Liver (tissue), 9 donors: ENCODE data around the gene CTNNBL1. TPM values are rescaled to one million over a fixed set of nuclear protein-coding genes. Genes with fewer than 3 reads are reported as not detected.

Experiments
- DNase-seq: peaks from one replicate; pipeline ENCODE4 v3.0.0-alpha.2; 2017; ENCODE audit warnings: low spot score
- H3K27ac ChIP-seq, 2 donors: one replicate each; pipeline ENCODE4 v1.7.0; 2013; ENCODE audit warnings: inconsistent platforms in 2 of 2, low read length in 2 of 2, control low read depth in 1 of 2, low read depth in 1 of 2, mild to moderate bottlenecking in 1 of 2
- H3K27me3 ChIP-seq, 4 donors: one replicate each; pipeline versions ENCODE4 v1.6.1 to v1.7.0; 2013; ENCODE audit warnings: low read length in 3 of 4, inconsistent platforms in 1 of 4, mild to moderate bottlenecking in 1 of 4, moderate library complexity in 1 of 4; ENCODE audit not compliant: control insufficient read depth in 4 of 4, insufficient read depth in 4 of 4
- H3K36me3 ChIP-seq, 4 donors: one replicate each; pipeline versions ENCODE4 v1.6.1 to v1.7.0; 2013; ENCODE audit warnings: low read length in 3 of 4, mild to moderate bottlenecking in 3 of 4, low read depth in 1 of 4, moderate library complexity in 1 of 4; ENCODE audit not compliant: control insufficient read depth in 4 of 4, insufficient read depth in 3 of 4
- H3K4me1 ChIP-seq, 4 donors: one replicate each; pipeline versions ENCODE4 v1.6.1 to v1.7.0; 2013; ENCODE audit warnings: low read length in 3 of 4, mild to moderate bottlenecking in 3 of 4, moderate library complexity in 1 of 4; ENCODE audit not compliant: control insufficient read depth in 4 of 4, insufficient read depth in 4 of 4
- H3K4me3 ChIP-seq, 3 donors: one replicate each; pipeline versions ENCODE4 v1.6.1 to v1.7.0; 2013; ENCODE audit warnings: low read length in 3 of 3, control low read depth in 1 of 3, low read depth in 1 of 3, mild to moderate bottlenecking in 1 of 3
- H3K9ac ChIP-seq, 2 donors: one replicate each; pipeline ENCODE4 v1.7.0; 2013; ENCODE audit warnings: low read length in 2 of 2, mild to moderate bottlenecking in 2 of 2, moderate library complexity in 2 of 2, control low read depth in 1 of 2, low read depth in 1 of 2
- H3K9me3 ChIP-seq, 4 donors: one replicate each; pipeline versions ENCODE4 v1.6.1 to v1.7.0; 2013; ENCODE audit warnings: low read length in 3 of 4; ENCODE audit not compliant: control insufficient read depth in 4 of 4
- EGR1 ChIP-seq, 2 donors: IDR thresholded peaks; 2 replicates each; pipeline ENCODE4 v1.6.1; 2016 to 2018; ENCODE audit warnings: antibody characterized with exemption in 2 of 2, low read depth in 2 of 2
- FOXA2 ChIP-seq: IDR thresholded peaks from 2 replicates; pipeline ENCODE4 v1.6.1; 2016; ENCODE audit warnings: antibody characterized with exemption
- HNF4A ChIP-seq, 2 donors: conservative IDR thresholded peaks; 2 replicates each; pipeline ENCODE4 v1.6.1; 2016; ENCODE audit warnings: antibody characterized with exemption in 2 of 2, mild to moderate bottlenecking in 2 of 2
- HNF4G ChIP-seq: IDR thresholded peaks from 2 replicates; pipeline ENCODE4 v1.6.1; 2016; ENCODE audit warnings: antibody characterized with exemption
- JUND ChIP-seq, 2 donors: IDR thresholded peaks; 2 replicates each; pipeline ENCODE4 v1.6.1; 2016; ENCODE audit warnings: antibody characterized with exemption in 2 of 2
- NR2F2 ChIP-seq: IDR thresholded peaks from 2 replicates; pipeline ENCODE4 v1.6.1; 2016; ENCODE audit warnings: antibody characterized with exemption
- RXRA ChIP-seq, 2 donors: IDR thresholded peaks; 2 replicates each; pipeline ENCODE4 v1.6.1; 2017 to 2018; ENCODE audit warnings: antibody characterized with exemption in 2 of 2, mild to moderate bottlenecking in 1 of 2
- SP1 ChIP-seq: IDR thresholded peaks from 2 replicates; pipeline ENCODE4 v1.6.1; 2018; ENCODE audit warnings: antibody characterized with exemption, mild to moderate bottlenecking
- TAF1 ChIP-seq: conservative IDR thresholded peaks from 2 replicates; pipeline ENCODE4 v1.6.1; 2016; ENCODE audit warnings: antibody characterized with exemption, mild to moderate bottlenecking
- YY1 ChIP-seq: IDR thresholded peaks from 2 replicates; pipeline ENCODE4 v1.6.1; 2016; ENCODE audit warnings: antibody characterized with exemption, mild to moderate bottlenecking
- WGBS: extraction: QIAGEN DNeasy Blood & Tissue Kit; methylation state at CpG from one replicate; pipeline ENCODE4 v1.1.7; 2013; 5-methylcytosine and 5-hydroxymethylcytosine counted together
- polyA plus RNA-seq, 2 donors: library from polyadenylated mRNA; stranded (reverse) in 1 of 2; unstranded in 1 of 2; fragments of 200-250 nt in 1 of 2; fragments of >200 nt in 1 of 2; fragmentation: Nextera tagmentation in 1 of 2; extraction: Ambion mirVana in 1 of 2; gene quantifications; one replicate each; pipeline versions ENCODE4 v1.2.1 to v1.2.3, GENCODE V29; 2013 to 2015
- total RNA-seq, 2 donors: library from RNA; depleted of rRNA; stranded (reverse); fragments of >200 nt; gene quantifications; one replicate each; pipeline ENCODE4 v1.2.3, GENCODE V29; 2014
- TF ChIP-seq, protein P1 (sequence below): fragments of 150-350 bp; IDR thresholded peaks from 2 replicates; pipeline ENCODE4 v1.5.1; 2017; ENCODE audit warnings: improper control_type of control experiment, low read depth, low read length; ENCODE audit not compliant: missing input control
- TF ChIP-seq, protein P2 (sequence below): IDR thresholded peaks from 2 replicates; pipeline ENCODE4 v1.6.1; 2016; ENCODE audit warnings: antibody characterized with exemption
- TF ChIP-seq, protein P3 (sequence below): IDR thresholded peaks from 2 replicates; pipeline ENCODE4 v1.6.1; 2016; ENCODE audit warnings: antibody characterized with exemption, mild to moderate bottlenecking
- donor health status: healthy.
- donor health status: healthy.
- donor health status: healthy.
- donor health status: healthy.
- donor health status: healthy.

Gene CTNNBL1
- total and polyA plus RNA-seq, 4 donors: 18.3 to 25.4 (median 20.3) TPM

DNA sequence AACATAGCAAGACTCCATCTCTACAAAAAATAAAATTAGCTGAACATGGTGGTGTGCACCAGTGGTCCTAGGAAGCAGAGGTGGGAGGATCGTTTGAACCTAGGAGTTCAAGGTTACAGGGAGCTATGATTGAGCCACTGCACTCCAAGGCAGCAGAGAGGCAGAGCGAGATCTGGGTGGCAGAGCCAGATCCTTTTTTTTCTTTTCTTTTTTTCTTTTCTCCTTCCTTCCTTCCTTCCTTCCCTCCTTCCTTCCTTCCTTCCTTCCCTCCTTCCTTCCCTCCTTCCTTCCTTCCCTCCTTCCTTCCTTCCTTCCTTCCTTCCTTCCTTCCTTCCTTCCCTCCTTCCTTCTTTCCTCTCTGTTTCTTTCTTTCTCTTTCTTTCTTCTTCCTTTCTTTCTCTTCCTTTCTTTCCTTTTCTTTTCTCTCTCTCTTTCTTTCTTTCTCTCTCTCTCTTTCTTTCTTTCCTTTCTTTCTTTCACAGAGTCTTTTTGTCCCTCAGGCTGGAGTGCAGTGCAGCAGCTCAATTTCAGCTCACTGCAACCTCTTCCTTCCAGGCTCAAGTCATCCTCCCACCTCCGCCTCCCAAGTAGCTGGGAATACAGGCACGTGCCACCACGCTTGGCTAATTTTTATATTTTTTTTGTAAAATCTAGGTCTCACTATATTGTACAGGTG lies 199.9 kb downstream of the CTNNBL1 start:
- no peak for DNase-seq
- no peak overlapping the region for H3K27ac ChIP-seq
- no peaks in the 10 kb centered on the region for H3K9me3 ChIP-seq
- 84% methylated on average over 5 of the region's 5 CpGs for WGBS
- H3K36me3 ChIP-seq: no peaks in the 10 kb centered on the region
- no peaks in the 10 kb centered on the region for H3K27me3 ChIP-seq
- no peak overlapping the region for H3K4me3 ChIP-seq
- TF ChIP-seq FOXA2: no peak
- TF ChIP-seq, protein P1, sequence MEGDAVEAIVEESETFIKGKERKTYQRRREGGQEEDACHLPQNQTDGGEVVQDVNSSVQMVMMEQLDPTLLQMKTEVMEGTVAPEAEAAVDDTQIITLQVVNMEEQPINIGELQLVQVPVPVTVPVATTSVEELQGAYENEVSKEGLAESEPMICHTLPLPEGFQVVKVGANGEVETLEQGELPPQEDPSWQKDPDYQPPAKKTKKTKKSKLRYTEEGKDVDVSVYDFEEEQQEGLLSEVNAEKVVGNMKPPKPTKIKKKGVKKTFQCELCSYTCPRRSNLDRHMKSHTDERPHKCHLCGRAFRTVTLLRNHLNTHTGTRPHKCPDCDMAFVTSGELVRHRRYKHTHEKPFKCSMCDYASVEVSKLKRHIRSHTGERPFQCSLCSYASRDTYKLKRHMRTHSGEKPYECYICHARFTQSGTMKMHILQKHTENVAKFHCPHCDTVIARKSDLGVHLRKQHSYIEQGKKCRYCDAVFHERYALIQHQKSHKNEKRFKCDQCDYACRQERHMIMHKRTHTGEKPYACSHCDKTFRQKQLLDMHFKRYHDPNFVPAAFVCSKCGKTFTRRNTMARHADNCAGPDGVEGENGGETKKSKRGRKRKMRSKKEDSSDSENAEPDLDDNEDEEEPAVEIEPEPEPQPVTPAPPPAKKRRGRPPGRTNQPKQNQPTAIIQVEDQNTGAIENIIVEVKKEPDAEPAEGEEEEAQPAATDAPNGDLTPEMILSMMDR: no peak
- TF ChIP-seq YY1: no peak
- TF ChIP-seq SP1: no peak
- no peak for TF ChIP-seq HNF4A (conservative IDR thresholded peaks at IDR 0.05)
- TF ChIP-seq, protein P2, sequence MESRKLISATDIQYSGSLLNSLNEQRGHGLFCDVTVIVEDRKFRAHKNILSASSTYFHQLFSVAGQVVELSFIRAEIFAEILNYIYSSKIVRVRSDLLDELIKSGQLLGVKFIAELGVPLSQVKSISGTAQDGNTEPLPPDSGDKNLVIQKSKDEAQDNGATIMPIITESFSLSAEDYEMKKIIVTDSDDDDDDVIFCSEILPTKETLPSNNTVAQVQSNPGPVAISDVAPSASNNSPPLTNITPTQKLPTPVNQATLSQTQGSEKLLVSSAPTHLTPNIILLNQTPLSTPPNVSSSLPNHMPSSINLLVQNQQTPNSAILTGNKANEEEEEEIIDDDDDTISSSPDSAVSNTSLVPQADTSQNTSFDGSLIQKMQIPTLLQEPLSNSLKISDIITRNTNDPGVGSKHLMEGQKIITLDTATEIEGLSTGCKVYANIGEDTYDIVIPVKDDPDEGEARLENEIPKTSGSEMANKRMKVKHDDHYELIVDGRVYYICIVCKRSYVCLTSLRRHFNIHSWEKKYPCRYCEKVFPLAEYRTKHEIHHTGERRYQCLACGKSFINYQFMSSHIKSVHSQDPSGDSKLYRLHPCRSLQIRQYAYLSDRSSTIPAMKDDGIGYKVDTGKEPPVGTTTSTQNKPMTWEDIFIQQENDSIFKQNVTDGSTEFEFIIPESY: no peak
- no peak for TF ChIP-seq HNF4G
- H3K4me1 ChIP-seq: no peaks in the 10 kb centered on the region
- no peak overlapping the region for H3K9ac ChIP-seq

DNA sequence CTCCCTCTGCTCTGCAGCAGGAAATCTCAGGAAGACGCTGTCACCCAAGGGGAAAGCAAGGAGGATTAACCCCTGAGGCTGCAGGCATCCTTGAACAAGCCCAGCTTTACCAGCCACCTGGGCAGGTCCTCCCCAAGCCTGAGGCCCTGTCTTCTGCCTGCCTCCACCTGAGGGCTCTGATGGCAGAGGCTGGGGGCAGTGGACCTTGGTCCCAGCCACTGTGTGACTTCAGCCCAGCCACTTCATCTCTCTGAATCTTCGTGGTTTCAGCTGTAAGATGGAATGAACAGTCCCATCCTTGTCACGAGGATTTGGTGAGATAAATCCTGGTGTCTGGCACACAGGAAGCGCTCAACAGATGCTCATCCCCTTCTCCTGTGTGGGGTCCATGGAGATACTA lies 200.6 kb downstream of the CTNNBL1 start:
- Histone ChIP-seq H3K27ac (no peak overlapping the region), H3K9ac (no peak overlapping the region), H3K36me3 (no peaks in the 10 kb centered on the region), H3K9me3 (no peaks in the 10 kb centered on the region), H3K4me1 (no peaks in the 10 kb centered on the region), H3K27me3 (no peaks in the 10 kb centered on the region), H3K4me3 (no peak overlapping the region)
- TF ChIP-seq RXRA (IDR thresholded peaks at IDR 0.05): no peak
- no peak for TF ChIP-seq NR2F2
- TF ChIP-seq JUND (IDR thresholded peaks at IDR 0.05): no peak
- TF ChIP-seq YY1: no peak
- TF ChIP-seq EGR1 (IDR thresholded peaks at IDR 0.05; ENCODE audit: low read depth in 2 of 2): no peak
- TF ChIP-seq, protein P3, sequence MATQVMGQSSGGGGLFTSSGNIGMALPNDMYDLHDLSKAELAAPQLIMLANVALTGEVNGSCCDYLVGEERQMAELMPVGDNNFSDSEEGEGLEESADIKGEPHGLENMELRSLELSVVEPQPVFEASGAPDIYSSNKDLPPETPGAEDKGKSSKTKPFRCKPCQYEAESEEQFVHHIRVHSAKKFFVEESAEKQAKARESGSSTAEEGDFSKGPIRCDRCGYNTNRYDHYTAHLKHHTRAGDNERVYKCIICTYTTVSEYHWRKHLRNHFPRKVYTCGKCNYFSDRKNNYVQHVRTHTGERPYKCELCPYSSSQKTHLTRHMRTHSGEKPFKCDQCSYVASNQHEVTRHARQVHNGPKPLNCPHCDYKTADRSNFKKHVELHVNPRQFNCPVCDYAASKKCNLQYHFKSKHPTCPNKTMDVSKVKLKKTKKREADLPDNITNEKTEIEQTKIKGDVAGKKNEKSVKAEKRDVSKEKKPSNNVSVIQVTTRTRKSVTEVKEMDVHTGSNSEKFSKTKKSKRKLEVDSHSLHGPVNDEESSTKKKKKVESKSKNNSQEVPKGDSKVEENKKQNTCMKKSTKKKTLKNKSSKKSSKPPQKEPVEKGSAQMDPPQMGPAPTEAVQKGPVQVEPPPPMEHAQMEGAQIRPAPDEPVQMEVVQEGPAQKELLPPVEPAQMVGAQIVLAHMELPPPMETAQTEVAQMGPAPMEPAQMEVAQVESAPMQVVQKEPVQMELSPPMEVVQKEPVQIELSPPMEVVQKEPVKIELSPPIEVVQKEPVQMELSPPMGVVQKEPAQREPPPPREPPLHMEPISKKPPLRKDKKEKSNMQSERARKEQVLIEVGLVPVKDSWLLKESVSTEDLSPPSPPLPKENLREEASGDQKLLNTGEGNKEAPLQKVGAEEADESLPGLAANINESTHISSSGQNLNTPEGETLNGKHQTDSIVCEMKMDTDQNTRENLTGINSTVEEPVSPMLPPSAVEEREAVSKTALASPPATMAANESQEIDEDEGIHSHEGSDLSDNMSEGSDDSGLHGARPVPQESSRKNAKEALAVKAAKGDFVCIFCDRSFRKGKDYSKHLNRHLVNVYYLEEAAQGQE: no peak
- no peak for TF ChIP-seq TAF1
- WGBS: 90% methylated on average over 4 of the region's 4 CpGs
- no peak for DNase-seq
